Measurements from ENCODE around the gene NLE1.

DNA sequence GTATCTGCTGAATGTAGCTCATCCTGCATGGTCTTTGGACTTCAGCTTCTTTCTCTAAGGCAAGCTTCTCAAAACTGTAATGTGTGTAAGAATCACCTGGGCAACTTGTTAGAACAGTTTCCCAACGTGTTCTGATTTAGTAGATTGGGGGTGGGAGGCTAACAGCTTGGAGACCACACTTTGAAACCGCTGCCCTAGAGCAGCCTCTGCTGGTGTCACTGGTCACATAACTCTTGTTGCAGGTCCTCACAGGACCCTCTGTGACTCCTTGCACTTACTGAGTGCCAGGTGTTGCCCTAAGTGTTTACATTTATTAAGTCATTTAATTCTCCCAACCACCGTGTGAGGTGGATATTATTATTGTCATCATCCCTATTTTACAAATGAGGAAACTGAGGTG lies 42.2 kb upstream of the NLE1 start:
- TF ChIP-seq, protein P1, sequence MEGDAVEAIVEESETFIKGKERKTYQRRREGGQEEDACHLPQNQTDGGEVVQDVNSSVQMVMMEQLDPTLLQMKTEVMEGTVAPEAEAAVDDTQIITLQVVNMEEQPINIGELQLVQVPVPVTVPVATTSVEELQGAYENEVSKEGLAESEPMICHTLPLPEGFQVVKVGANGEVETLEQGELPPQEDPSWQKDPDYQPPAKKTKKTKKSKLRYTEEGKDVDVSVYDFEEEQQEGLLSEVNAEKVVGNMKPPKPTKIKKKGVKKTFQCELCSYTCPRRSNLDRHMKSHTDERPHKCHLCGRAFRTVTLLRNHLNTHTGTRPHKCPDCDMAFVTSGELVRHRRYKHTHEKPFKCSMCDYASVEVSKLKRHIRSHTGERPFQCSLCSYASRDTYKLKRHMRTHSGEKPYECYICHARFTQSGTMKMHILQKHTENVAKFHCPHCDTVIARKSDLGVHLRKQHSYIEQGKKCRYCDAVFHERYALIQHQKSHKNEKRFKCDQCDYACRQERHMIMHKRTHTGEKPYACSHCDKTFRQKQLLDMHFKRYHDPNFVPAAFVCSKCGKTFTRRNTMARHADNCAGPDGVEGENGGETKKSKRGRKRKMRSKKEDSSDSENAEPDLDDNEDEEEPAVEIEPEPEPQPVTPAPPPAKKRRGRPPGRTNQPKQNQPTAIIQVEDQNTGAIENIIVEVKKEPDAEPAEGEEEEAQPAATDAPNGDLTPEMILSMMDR (IDR thresholded peaks at IDR 0.05): no peak
- TF ChIP-seq EZH2 (IDR thresholded peaks at IDR 0.05; ENCODE audit: borderline replicate concordance, insufficient read depth, low read depth, low read length, poor library complexity, severe bottlenecking): no peak

Data from B cell (primary cell).